Measurements from ENCODE around the gene RP2. TPM values are rescaled to one million over a fixed set of nuclear protein-coding genes. Genes with fewer than 3 reads are reported as not detected.
A peak's percentile ranks its signal among the peaks of the same experiment; 100 is the strongest.

RP2 gene
- total and polyA plus RNA-seq, 9 of the 15 experiments (the other 6 are each of a cell fraction or from before 2014, with no cell fraction given), result 2.0 to 6.9 (median 3.5) TPM

- no peak for TF ChIP-seq POLR3A (IDR thresholded peaks at IDR 0.05; ENCODE audit: borderline replicate concordance, extremely low read depth, insufficient read depth, insufficient read length)
- TF ChIP-seq, protein P1, sequence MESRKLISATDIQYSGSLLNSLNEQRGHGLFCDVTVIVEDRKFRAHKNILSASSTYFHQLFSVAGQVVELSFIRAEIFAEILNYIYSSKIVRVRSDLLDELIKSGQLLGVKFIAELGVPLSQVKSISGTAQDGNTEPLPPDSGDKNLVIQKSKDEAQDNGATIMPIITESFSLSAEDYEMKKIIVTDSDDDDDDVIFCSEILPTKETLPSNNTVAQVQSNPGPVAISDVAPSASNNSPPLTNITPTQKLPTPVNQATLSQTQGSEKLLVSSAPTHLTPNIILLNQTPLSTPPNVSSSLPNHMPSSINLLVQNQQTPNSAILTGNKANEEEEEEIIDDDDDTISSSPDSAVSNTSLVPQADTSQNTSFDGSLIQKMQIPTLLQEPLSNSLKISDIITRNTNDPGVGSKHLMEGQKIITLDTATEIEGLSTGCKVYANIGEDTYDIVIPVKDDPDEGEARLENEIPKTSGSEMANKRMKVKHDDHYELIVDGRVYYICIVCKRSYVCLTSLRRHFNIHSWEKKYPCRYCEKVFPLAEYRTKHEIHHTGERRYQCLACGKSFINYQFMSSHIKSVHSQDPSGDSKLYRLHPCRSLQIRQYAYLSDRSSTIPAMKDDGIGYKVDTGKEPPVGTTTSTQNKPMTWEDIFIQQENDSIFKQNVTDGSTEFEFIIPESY (CRISPR knock-in tag; IDR thresholded peaks at IDR 0.05), result no peak
- no peak for TF ChIP-seq ZNF324 (CRISPR knock-in tag; IDR thresholded peaks at IDR 0.05)
- no peak for TF ChIP-seq PPARD (CRISPR knock-in tag; IDR thresholded peaks at IDR 0.05)
- no peak for TF ChIP-seq U2AF1 (optimal IDR thresholded peaks at IDR 0.05; ENCODE audit: low read depth, low read length)
- TF ChIP-seq POLR2B (IDR thresholded peaks at IDR 0.05; ENCODE audit: low read depth, partially characterized antibody), result no peak
- no peak for TF ChIP-seq NCOA2 (IDR thresholded peaks at IDR 0.05; ENCODE audit: partially characterized antibody in 2 of 2)
- TF ChIP-seq GMEB1 (CRISPR knock-in tag; IDR thresholded peaks at IDR 0.05), result peak; percentile 56
- no peak for TF ChIP-seq JUNB (CRISPR knock-in tag; conservative IDR thresholded peaks at IDR 0.05)
- TF ChIP-seq, protein P2, sequence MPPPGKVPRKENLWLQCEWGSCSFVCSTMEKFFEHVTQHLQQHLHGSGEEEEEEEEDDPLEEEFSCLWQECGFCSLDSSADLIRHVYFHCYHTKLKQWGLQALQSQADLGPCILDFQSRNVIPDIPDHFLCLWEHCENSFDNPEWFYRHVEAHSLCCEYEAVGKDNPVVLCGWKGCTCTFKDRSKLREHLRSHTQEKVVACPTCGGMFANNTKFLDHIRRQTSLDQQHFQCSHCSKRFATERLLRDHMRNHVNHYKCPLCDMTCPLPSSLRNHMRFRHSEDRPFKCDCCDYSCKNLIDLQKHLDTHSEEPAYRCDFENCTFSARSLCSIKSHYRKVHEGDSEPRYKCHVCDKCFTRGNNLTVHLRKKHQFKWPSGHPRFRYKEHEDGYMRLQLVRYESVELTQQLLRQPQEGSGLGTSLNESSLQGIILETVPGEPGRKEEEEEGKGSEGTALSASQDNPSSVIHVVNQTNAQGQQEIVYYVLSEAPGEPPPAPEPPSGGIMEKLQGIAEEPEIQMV (tag; conservative IDR thresholded peaks at IDR 0.05; ENCODE audit: low read depth), result no peak
- TF ChIP-seq, protein P3, sequence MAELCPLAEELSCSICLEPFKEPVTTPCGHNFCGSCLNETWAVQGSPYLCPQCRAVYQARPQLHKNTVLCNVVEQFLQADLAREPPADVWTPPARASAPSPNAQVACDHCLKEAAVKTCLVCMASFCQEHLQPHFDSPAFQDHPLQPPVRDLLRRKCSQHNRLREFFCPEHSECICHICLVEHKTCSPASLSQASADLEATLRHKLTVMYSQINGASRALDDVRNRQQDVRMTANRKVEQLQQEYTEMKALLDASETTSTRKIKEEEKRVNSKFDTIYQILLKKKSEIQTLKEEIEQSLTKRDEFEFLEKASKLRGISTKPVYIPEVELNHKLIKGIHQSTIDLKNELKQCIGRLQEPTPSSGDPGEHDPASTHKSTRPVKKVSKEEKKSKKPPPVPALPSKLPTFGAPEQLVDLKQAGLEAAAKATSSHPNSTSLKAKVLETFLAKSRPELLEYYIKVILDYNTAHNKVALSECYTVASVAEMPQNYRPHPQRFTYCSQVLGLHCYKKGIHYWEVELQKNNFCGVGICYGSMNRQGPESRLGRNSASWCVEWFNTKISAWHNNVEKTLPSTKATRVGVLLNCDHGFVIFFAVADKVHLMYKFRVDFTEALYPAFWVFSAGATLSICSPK (IDR thresholded peaks at IDR 0.05; ENCODE audit: borderline replicate concordance), result no peak
- no peak for TF ChIP-seq ZNF431 (CRISPR knock-in tag; IDR thresholded peaks at IDR 0.05)
- TF ChIP-seq, protein P4, sequence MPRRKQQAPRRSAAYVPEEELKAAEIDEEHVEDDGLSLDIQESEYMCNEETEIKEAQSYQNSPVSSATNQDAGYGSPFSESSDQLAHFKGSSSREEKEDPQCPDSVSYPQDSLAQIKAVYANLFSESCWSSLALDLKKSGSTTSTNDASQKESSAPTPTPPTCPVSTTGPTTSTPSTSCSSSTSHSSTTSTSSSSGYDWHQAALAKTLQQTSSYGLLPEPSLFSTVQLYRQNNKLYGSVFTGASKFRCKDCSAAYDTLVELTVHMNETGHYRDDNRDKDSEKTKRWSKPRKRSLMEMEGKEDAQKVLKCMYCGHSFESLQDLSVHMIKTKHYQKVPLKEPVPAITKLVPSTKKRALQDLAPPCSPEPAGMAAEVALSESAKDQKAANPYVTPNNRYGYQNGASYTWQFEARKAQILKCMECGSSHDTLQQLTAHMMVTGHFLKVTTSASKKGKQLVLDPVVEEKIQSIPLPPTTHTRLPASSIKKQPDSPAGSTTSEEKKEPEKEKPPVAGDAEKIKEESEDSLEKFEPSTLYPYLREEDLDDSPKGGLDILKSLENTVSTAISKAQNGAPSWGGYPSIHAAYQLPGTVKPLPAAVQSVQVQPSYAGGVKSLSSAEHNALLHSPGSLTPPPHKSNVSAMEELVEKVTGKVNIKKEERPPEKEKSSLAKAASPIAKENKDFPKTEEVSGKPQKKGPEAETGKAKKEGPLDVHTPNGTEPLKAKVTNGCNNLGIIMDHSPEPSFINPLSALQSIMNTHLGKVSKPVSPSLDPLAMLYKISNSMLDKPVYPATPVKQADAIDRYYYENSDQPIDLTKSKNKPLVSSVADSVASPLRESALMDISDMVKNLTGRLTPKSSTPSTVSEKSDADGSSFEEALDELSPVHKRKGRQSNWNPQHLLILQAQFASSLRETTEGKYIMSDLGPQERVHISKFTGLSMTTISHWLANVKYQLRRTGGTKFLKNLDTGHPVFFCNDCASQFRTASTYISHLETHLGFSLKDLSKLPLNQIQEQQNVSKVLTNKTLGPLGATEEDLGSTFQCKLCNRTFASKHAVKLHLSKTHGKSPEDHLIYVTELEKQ (CRISPR knock-in tag; IDR thresholded peaks at IDR 0.05), result no peak
- peak in 1 of 2 experiments; percentile 16; a peak in 2 of 4 replicates for TF ChIP-seq NRF1 (conservative IDR thresholded peaks at IDR 0.05 in 1 of 2, IDR thresholded peaks at IDR 0.05 in 1 of 2)
- TF ChIP-seq LEF1 (IDR thresholded peaks at IDR 0.05), result no peak
- TF ChIP-seq ZNF212 (CRISPR knock-in tag; IDR thresholded peaks at IDR 0.05), result no peak
- TF ChIP-seq MTA2 (IDR thresholded peaks at IDR 0.05; ENCODE audit: low read depth), result no peak
- no peak for TF ChIP-seq RBBP5 (IDR thresholded peaks at IDR 0.05; ENCODE audit: borderline replicate concordance, insufficient read depth, low read length, poor library complexity, severe bottlenecking)
These were observed 75.3 kb downstream of the RP2 start, which contains the start of gene JADE3 (continued) for GRCh38 chrX:46912098-46912602.

Data from K562 (cell line).